ENCODE measurements around the gene TPGS1.

Gene TPGS1

GRCh38 chr19:497491-497868 lies 9.8 kb upstream of the TPGS1 start:
- TF ChIP-seq YY1 (IDR thresholded peaks at IDR 0.05; ENCODE audit: low read depth) (no peak), ZBTB7A (IDR thresholded peaks at IDR 0.05; ENCODE audit: low read depth) (0 out of 2 replicates have a peak, but pooled peaks have one; percentile 36)

- TF ChIP-seq TEAD4 (IDR thresholded peaks at IDR 0.05): no peak
- no peak for TF ChIP-seq USF1 (IDR thresholded peaks at IDR 0.05)
- no peak for TF ChIP-seq NFIC (IDR thresholded peaks at IDR 0.05)
- no peak for TF ChIP-seq CEBPB (IDR thresholded peaks at IDR 0.05)
- no peak for TF ChIP-seq ZBTB7A (IDR thresholded peaks at IDR 0.05; ENCODE audit: low read depth)
- TF ChIP-seq TCF12 (IDR thresholded peaks at IDR 0.05; ENCODE audit: low read depth): no peak
- no peak for TF ChIP-seq REST (IDR thresholded peaks at IDR 0.05; ENCODE audit: low read depth)
- TF ChIP-seq FOXM1 (IDR thresholded peaks at IDR 0.05; ENCODE audit: borderline replicate concordance, low read depth): no peak
- no peak for TF ChIP-seq YY1 (IDR thresholded peaks at IDR 0.05; ENCODE audit: low read depth)
- no peak for TF ChIP-seq EP300 (IDR thresholded peaks at IDR 0.05; ENCODE audit: borderline replicate concordance)
- no peak for TF ChIP-seq CREB1 (IDR thresholded peaks at IDR 0.05; ENCODE audit: low read depth)
- no peak for TF ChIP-seq EGR1 (IDR thresholded peaks at IDR 0.05)
- no peak for TF ChIP-seq TAF1 (IDR thresholded peaks at IDR 0.05; ENCODE audit: low read depth)
- TF ChIP-seq RAD21 (IDR thresholded peaks at IDR 0.05; ENCODE audit: low read depth): no peak
- no peak for TF ChIP-seq MAX (IDR thresholded peaks at IDR 0.05)
Measured at GRCh38 chr19:497869-498510, 9.3 kb upstream of the TPGS1 start.

GRCh38 chr19:498511-498891 lies 8.8 kb upstream of the TPGS1 start:
- TF ChIP-seq NFIC (IDR thresholded peaks at IDR 0.05) (no peak), RAD21 (IDR thresholded peaks at IDR 0.05; ENCODE audit: low read depth) (no peak), ZBTB7A (IDR thresholded peaks at IDR 0.05; ENCODE audit: low read depth) (peak; percentile 58; the same call in 1 of the 2 replicates)

- no peak for TF ChIP-seq USF1 (IDR thresholded peaks at IDR 0.05)
- TF ChIP-seq NFIC (IDR thresholded peaks at IDR 0.05): no peak
- TF ChIP-seq EGR1 (IDR thresholded peaks at IDR 0.05): no peak
- no peak for TF ChIP-seq YY1 (IDR thresholded peaks at IDR 0.05; ENCODE audit: low read depth)
- no peak for TF ChIP-seq EP300 (IDR thresholded peaks at IDR 0.05; ENCODE audit: borderline replicate concordance)
- TF ChIP-seq CREB1 (IDR thresholded peaks at IDR 0.05; ENCODE audit: low read depth): no peak
Measured at GRCh38 chr19:498977-499623, 8.2 kb upstream of the TPGS1 start.

GRCh38 chr19:501646-502045 lies 5.7 kb upstream of the TPGS1 start:
- TF ChIP-seq ZBTB7A (IDR thresholded peaks at IDR 0.05; ENCODE audit: low read depth) (no peak), NFIC (IDR thresholded peaks at IDR 0.05) (no peak), TAF1 (IDR thresholded peaks at IDR 0.05; ENCODE audit: low read depth) (no peak), EGR1 (IDR thresholded peaks at IDR 0.05) (no peak), MAX (IDR thresholded peaks at IDR 0.05) (no peak), FOXM1 (IDR thresholded peaks at IDR 0.05; ENCODE audit: borderline replicate concordance, low read depth) (no peak), YY1 (IDR thresholded peaks at IDR 0.05; ENCODE audit: low read depth) (no peak), TCF12 (IDR thresholded peaks at IDR 0.05; ENCODE audit: low read depth) (no peak), EP300 (IDR thresholded peaks at IDR 0.05; ENCODE audit: borderline replicate concordance) (no peak), REST (IDR thresholded peaks at IDR 0.05; ENCODE audit: low read depth) (no peak), TEAD4 (IDR thresholded peaks at IDR 0.05) (no peak), RAD21 (IDR thresholded peaks at IDR 0.05; ENCODE audit: low read depth) (no peak)

GRCh38 chr19:504616-505015 lies 2.7 kb upstream of the TPGS1 start:
- no peak for TF ChIP-seq MAX (IDR thresholded peaks at IDR 0.05)
- no peak for TF ChIP-seq YY1 (IDR thresholded peaks at IDR 0.05; ENCODE audit: low read depth)
